GM23338 (cell line): ENCODE measurements around the gene C13orf46. TPM values are rescaled to one million over a fixed set of nuclear protein-coding genes. Genes with fewer than 3 reads are reported as not detected.
"Not testable (repeated sequence)": the region's sequence is repeated elsewhere in the genome, so short reads cannot be mapped to it uniquely, and the experiment has no call there.

Source experiments
- ATAC-seq: fragments of 200-7000 bp; cut with Tn5 transposase; 3 replicates; pipeline ENCODE4 v1.9.1; 2020
- DNase-seq: peaks from one replicate; pipeline ENCODE4 v3.0.0-alpha.2; 2015; ENCODE audit warnings: low spot score
- H2AFZ ChIP-seq: fragments of 200-600 bp; sonication (generic); 2 replicates; pipeline ENCODE4 v1.8.0; 2016; ENCODE audit warnings: antibody characterized with exemption, mild to moderate bottlenecking, moderate library complexity
- H3F3A ChIP-seq: fragments of 200-600 bp; sonication (generic); replicated peaks from 2 replicates; pipeline ENCODE4 v1.8.0; 2017; ENCODE audit warnings: antibody characterized with exemption, mixed run types, low read depth
- H3K27ac ChIP-seq: fragments of 200-600 bp; sonication (generic); 2 replicates; pipeline ENCODE4 v1.6.1; 2016; ENCODE audit warnings: low read depth
- H3K27me3 ChIP-seq: fragments of 200-600 bp; sonication (generic); 2 replicates; pipeline ENCODE4 v1.8.0; 2016; ENCODE audit warnings: mild to moderate bottlenecking, mixed run types, moderate library complexity; ENCODE audit not compliant: insufficient read depth
- H3K36me3 ChIP-seq: fragments of 200-600 bp; sonication (generic); 2 replicates; pipeline ENCODE4 v1.8.0; 2016; ENCODE audit warnings: mild to moderate bottlenecking; ENCODE audit not compliant: insufficient read depth
- H3K4me1 ChIP-seq: fragments of 200-600 bp; sonication (generic); 2 replicates; pipeline ENCODE4 v1.8.0; 2016; ENCODE audit warnings: mild to moderate bottlenecking, moderate library complexity; ENCODE audit not compliant: insufficient read depth
- H3K4me2 ChIP-seq: fragments of 200-600 bp; sonication (generic); 2 replicates; pipeline ENCODE4 v1.7.1; 2017; ENCODE audit warnings: mixed run types
- H3K4me3 ChIP-seq: fragments of 200-600 bp; sonication (generic); 2 replicates; pipeline ENCODE4 v1.6.1; 2016; ENCODE audit warnings: mixed run types
- H3K79me2 ChIP-seq: fragments of 200-600 bp; sonication (generic); replicated peaks from 2 replicates; pipeline ENCODE4 v1.8.0; 2017; ENCODE audit warnings: mild to moderate bottlenecking; ENCODE audit not compliant: insufficient read depth
- H3K9me2 ChIP-seq: fragments of 200-600 bp; sonication (generic); 2 replicates; pipeline ENCODE4 v1.8.0; 2017; ENCODE audit not compliant: insufficient read depth
- H4K20me1 ChIP-seq: fragments of 200-600 bp; sonication (generic); replicated peaks from 2 replicates; pipeline ENCODE4 v1.8.0; 2017; ENCODE audit warnings: mild to moderate bottlenecking; ENCODE audit not compliant: insufficient read depth
- H3K27ac Mint-ChIP-seq: 2 replicates; pipeline ENCODE4 v1.8.0; 2020; ENCODE audit warnings: inconsistent platforms, mild to moderate bottlenecking, moderate library complexity, mixed read lengths
- H3K27me3 Mint-ChIP-seq: 3 replicates; pipeline ENCODE4 v1.8.0; 2022; ENCODE audit warnings: low read depth, mild to moderate bottlenecking, moderate library complexity, mixed read lengths, inconsistent platforms; ENCODE audit not compliant: insufficient read depth, poor library complexity
- H3K36me3 Mint-ChIP-seq: 3 replicates; pipeline ENCODE4 v1.8.0; 2021; ENCODE audit warnings: low read depth, mild to moderate bottlenecking, inconsistent platforms, moderate library complexity, mixed read lengths
- H3K4me1 Mint-ChIP-seq: 3 replicates; pipeline ENCODE4 v1.8.0; 2020; ENCODE audit warnings: mild to moderate bottlenecking, inconsistent platforms, mixed read lengths
- H3K4me3 Mint-ChIP-seq: 3 replicates; pipeline ENCODE4 v1.8.0; 2021; ENCODE audit warnings: moderate library complexity, mild to moderate bottlenecking, inconsistent platforms, mixed read lengths
- H3K9me3 Mint-ChIP-seq: 3 replicates; pipeline ENCODE4 v1.8.0; 2020; ENCODE audit warnings: moderate library complexity, mild to moderate bottlenecking, inconsistent platforms, mixed read lengths
- CREB1 ChIP-seq: fragments of 250-450 bp; sonication (Bioruptor Pico); IDR thresholded peaks from 2 replicates; pipeline ENCODE4 v1.5.0; 2020; ENCODE audit warnings: low read depth, mild to moderate bottlenecking, moderate library complexity
- CTCF ChIP-seq, 2 experiments: fragments of 200-600 bp in 1 of 2; sonication (generic) in 1 of 2; conservative IDR thresholded peaks; 2 replicates each; pipeline versions ENCODE4 v1.5.1 to v1.6.1; 2016 to 2017; ENCODE audit warnings: antibody characterized with exemption in 2 of 2, low read depth in 2 of 2, mild to moderate bottlenecking in 2 of 2, moderate library complexity in 1 of 2
- EZH2 ChIP-seq: fragments of 200-600 bp; sonication (generic); IDR thresholded peaks from one replicate; pipeline ENCODE4 v1.8.0; 2017; ENCODE audit warnings: antibody characterized with exemption, mild to moderate bottlenecking, low read depth; ENCODE audit not compliant: unreplicated experiment
- EZH2phosphoT487 ChIP-seq: fragments of 200-600 bp; sonication (generic); IDR thresholded peaks from one replicate; pipeline ENCODE4 v1.8.1; 2018; ENCODE audit warnings: antibody characterized with exemption; ENCODE audit not compliant: unreplicated experiment
- POLR2AphosphoS5 ChIP-seq: IDR thresholded peaks from 2 replicates; pipeline ENCODE4 v1.6.1; 2016; ENCODE audit warnings: antibody characterized with exemption, low read depth
- STAT1 ChIP-seq: IDR thresholded peaks from one replicate; pipeline ENCODE4 v1.6.1; 2016; ENCODE audit warnings: antibody characterized with exemption; ENCODE audit not compliant: unreplicated experiment
- ZNF114 ChIP-seq: fragments of 250-450 bp; sonication (Bioruptor Pico); IDR thresholded peaks from 2 replicates; pipeline ENCODE4 v1.5.0; 2020; ENCODE audit warnings: mild to moderate bottlenecking, moderate library complexity
- ZNF462 ChIP-seq: fragments of 250-450 bp; sonication (Bioruptor Pico); IDR thresholded peaks from 2 replicates; pipeline ENCODE4 v1.5.0; 2020; ENCODE audit warnings: mild to moderate bottlenecking, moderate library complexity
- polyA plus RNA-seq: library from polyadenylated mRNA; unstranded; fragments of >200 nt; fragmentation: Nextera tagmentation; extraction: Ambion mirVana; gene quantifications from 2 replicates; pipeline ENCODE4 v1.2.1, GENCODE V29; 2016
- total RNA-seq: library from RNA; depleted of rRNA; stranded (reverse); fragments of >200 nt; shearing (Covaris generic); gene quantifications from 2 replicates; pipeline ENCODE4 v1.2.3, GENCODE V29; 2014

C13orf46 gene
- total and polyA plus RNA-seq, 2 experiments from 2014 or later = 0.44 to 1.5 TPM

- H3K27me3 ChIP-seq, H3F3A ChIP-seq, H3K9me3 Mint-ChIP-seq, H3K9me2 ChIP-seq, H4K20me1 ChIP-seq, DNase-seq, H3K27ac ChIP-seq, H3K4me3 ChIP-seq, H3K36me3 ChIP-seq, H3K4me2 ChIP-seq, H3K4me3 Mint-ChIP-seq, H3K36me3 Mint-ChIP-seq, H3K27me3 Mint-ChIP-seq, H2AFZ ChIP-seq, H3K4me1 Mint-ChIP-seq, H3K4me1 ChIP-seq, H3K79me2 ChIP-seq: not testable (repeated sequence)
- peak overlapping the region; percentile 27; the same call in 1 of the 2 replicates for H3K27ac Mint-ChIP-seq
- peak; percentile 19; the same call in 1 of the 3 replicates for ATAC-seq
These were observed 46.3 kb upstream of the C13orf46 start for GRCh38 chr13:114020134-114020533.

- Histone ChIP-seq H3F3A (no peaks in the 10 kb centered on the region), H3K36me3 (no peaks in the 10 kb centered on the region), H3K9me2 (no peaks in the 10 kb centered on the region), H3K4me3 (no peak overlapping the region), H2AFZ (no peak overlapping the region), H3K27me3 (no peaks in the 10 kb centered on the region), H4K20me1 (no peaks in the 10 kb centered on the region), H3K4me2 (no peak overlapping the region), H3K79me2 (no peaks in the 10 kb centered on the region), H3K4me1 (no peaks in the 10 kb centered on the region), H3K27ac (no peak overlapping the region)
- no peaks in the 10 kb centered on the region for H3K9me3 Mint-ChIP-seq
- no peak overlapping the region for H3K27ac Mint-ChIP-seq
- H3K4me3 Mint-ChIP-seq = no peak overlapping the region
- peak; percentile 47 for DNase-seq
- peaks cover 9% of the 10 kb centered on the region; the same call in 2 of the 3 replicates for H3K36me3 Mint-ChIP-seq
- ATAC-seq = peak; percentile 25; the same call in 2 of the 3 replicates
- H3K27me3 Mint-ChIP-seq = peaks cover 8% of the 10 kb centered on the region
- H3K4me1 Mint-ChIP-seq = peaks cover 3% of the 10 kb centered on the region
- TF ChIP-seq EZH2phosphoT487 (no peak), ZNF462 (no peak), ZNF114 (CRISPR knock-in tag) (no peak), POLR2AphosphoS5 (no peak), CTCF (conservative IDR thresholded peaks at IDR 0.05; ENCODE audit: low read depth in 2 of 2) (0 out of 4 replicates have a peak, but pooled peaks of 1 of the 2 experiments have one; percentile 1), CREB1 (no peak), EZH2 (no peak), STAT1 (no peak)
These were observed 45.5 kb upstream of the C13orf46 start for GRCh38 chr13:114019367-114019766.
